Glutamatergic neuron (in vitro differentiated cells): ENCODE measurements around the gene ILK. TPM values are rescaled to one million over a fixed set of nuclear protein-coding genes. Genes with fewer than 3 reads are reported as not detected.

Source experiments
- DNase-seq: peaks from one replicate; pipeline ENCODE4 v3.0.0; 2022
- H3K27ac Mint-ChIP-seq: one replicate; pipeline ENCODE4 v1.8.0; 2020; ENCODE audit warnings: mild to moderate bottlenecking, mixed read lengths, inconsistent platforms; ENCODE audit not compliant: unreplicated experiment
- H3K27me3 Mint-ChIP-seq: one replicate; pipeline ENCODE4 v1.8.0; 2020; ENCODE audit warnings: mild to moderate bottlenecking, moderate library complexity, mixed read lengths, inconsistent platforms; ENCODE audit not compliant: unreplicated experiment
- H3K36me3 Mint-ChIP-seq: one replicate; pipeline ENCODE4 v1.8.0; 2020; ENCODE audit warnings: mild to moderate bottlenecking, mixed read lengths, inconsistent platforms; ENCODE audit not compliant: unreplicated experiment
- H3K4me1 Mint-ChIP-seq: one replicate; pipeline ENCODE4 v1.8.0; 2020; ENCODE audit warnings: mild to moderate bottlenecking, low read depth, mixed read lengths, inconsistent platforms; ENCODE audit not compliant: unreplicated experiment
- H3K4me3 Mint-ChIP-seq: one replicate; pipeline ENCODE4 v1.8.0; 2020; ENCODE audit warnings: mild to moderate bottlenecking, mixed read lengths, inconsistent platforms; ENCODE audit not compliant: unreplicated experiment
- H3K9me3 Mint-ChIP-seq: one replicate; pipeline ENCODE4 v1.8.0; 2020; ENCODE audit warnings: mild to moderate bottlenecking, moderate library complexity, mixed read lengths, inconsistent platforms; ENCODE audit not compliant: unreplicated experiment
- total RNA-seq: library from RNA; stranded (reverse); fragmentation: NEBNext Ultra II Directional; extraction: Animal tissue kit (Norgen Biotek cat#: 25700); gene quantifications from one replicate; pipeline ENCODE4 v1.2.1, GENCODE V29; 2021; ENCODE audit not compliant: unreplicated experiment
- TF ChIP-seq, protein P1 (sequence below): fragments of 200-600 bp; sonication (generic); IDR thresholded peaks from one replicate; pipeline ENCODE4 v1.5.0; 2021; ENCODE audit not compliant: partially characterized antibody, unreplicated experiment

ILK gene
- total RNA-seq, 1 donor from 2014 or later, result 168 TPM

- Mint-ChIP-seq H3K4me3 (no peak overlapping the region), H3K36me3 (peaks cover 21% of the 10 kb centered on the region), H3K9me3 (peaks cover 2% of the 10 kb centered on the region), H3K27ac (no peak overlapping the region), H3K4me1 (no peaks in the 10 kb centered on the region), H3K27me3 (peaks cover 7% of the 10 kb centered on the region)
- TF ChIP-seq, protein P1, sequence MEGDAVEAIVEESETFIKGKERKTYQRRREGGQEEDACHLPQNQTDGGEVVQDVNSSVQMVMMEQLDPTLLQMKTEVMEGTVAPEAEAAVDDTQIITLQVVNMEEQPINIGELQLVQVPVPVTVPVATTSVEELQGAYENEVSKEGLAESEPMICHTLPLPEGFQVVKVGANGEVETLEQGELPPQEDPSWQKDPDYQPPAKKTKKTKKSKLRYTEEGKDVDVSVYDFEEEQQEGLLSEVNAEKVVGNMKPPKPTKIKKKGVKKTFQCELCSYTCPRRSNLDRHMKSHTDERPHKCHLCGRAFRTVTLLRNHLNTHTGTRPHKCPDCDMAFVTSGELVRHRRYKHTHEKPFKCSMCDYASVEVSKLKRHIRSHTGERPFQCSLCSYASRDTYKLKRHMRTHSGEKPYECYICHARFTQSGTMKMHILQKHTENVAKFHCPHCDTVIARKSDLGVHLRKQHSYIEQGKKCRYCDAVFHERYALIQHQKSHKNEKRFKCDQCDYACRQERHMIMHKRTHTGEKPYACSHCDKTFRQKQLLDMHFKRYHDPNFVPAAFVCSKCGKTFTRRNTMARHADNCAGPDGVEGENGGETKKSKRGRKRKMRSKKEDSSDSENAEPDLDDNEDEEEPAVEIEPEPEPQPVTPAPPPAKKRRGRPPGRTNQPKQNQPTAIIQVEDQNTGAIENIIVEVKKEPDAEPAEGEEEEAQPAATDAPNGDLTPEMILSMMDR, result no peak
- no peak for DNase-seq
These were observed 21.7 kb downstream of the ILK start for GRCh38 chr11:6625156-6625831.

DNA sequence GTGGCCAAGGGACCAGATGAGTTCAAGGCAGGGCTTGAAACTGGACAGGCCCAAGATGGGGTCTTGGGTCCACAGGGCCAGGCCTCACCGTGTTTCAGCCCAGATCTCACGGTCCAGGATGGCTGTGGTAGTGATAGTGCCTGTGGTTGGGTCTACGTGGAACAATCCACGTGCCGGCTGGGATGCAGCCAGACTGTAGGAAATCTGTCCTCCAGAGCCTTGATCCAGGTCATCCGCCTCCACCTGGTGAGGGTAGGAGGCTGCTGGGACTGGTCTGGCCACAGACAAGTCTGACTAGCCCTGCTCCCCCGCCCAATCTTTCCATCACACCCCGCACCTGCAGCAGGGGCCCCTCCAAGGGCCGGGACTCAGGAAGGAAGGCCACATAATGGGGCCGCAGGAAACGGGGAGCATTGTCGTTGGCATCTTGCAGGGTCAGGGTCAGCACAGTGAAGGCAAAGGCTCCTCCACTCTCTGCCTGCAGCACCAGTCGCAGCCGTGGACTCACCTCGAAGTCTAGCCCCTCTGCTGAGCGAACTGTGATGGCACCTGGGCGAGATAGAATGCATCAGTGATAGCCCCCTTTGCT is 22.4 kb downstream of the ILK start:
- H3K27me3 Mint-ChIP-seq, result peaks cover 11% of the 10 kb centered on the region
- peaks cover 2% of the 10 kb centered on the region for H3K9me3 Mint-ChIP-seq
- no peak overlapping the region for H3K27ac Mint-ChIP-seq
- H3K36me3 Mint-ChIP-seq, result peaks cover 21% of the 10 kb centered on the region
- TF ChIP-seq, protein P1, result no peak
- no peaks in the 10 kb centered on the region for H3K4me1 Mint-ChIP-seq
- no peak overlapping the region for H3K4me3 Mint-ChIP-seq
- no peak for DNase-seq

GRCh38 chr11:6626971-6627761 is 23.6 kb downstream of the ILK start:
- no peak overlapping the region for H3K27ac Mint-ChIP-seq
- H3K27me3 Mint-ChIP-seq, result peaks cover 20% of the 10 kb centered on the region
- no peaks in the 10 kb centered on the region for H3K4me1 Mint-ChIP-seq
- DNase-seq, result no peak
- TF ChIP-seq, protein P1, result no peak
- H3K9me3 Mint-ChIP-seq, result peaks cover 4% of the 10 kb centered on the region
- H3K4me3 Mint-ChIP-seq, result no peak overlapping the region
- peaks cover 31% of the 10 kb centered on the region for H3K36me3 Mint-ChIP-seq

DNA sequence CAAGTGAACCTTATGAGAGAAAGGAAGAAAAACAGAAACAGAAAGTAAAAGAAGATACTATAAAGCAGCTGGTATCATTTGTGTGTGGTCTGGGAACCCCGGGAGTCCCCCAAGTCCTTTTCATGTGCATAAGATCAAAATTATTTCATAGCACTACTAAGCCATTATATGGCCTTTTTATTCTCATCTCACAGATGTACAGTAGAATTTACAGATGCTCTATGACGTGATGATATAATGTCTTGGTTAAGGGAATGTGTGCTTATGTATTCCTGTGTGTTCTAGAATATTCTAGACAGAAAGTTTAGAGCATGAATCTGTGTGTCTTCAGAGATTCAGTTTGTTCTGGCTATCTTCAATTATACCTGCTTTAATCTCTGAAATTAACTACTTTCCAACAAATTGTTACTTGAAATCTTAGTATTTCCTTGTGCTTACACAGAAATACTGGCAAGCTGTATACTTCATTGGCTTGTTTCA is 24.2 kb downstream of the ILK start:
- no peak overlapping the region for H3K4me3 Mint-ChIP-seq
- H3K27ac Mint-ChIP-seq, result no peak overlapping the region
- peaks cover 20% of the 10 kb centered on the region for H3K27me3 Mint-ChIP-seq
- H3K36me3 Mint-ChIP-seq, result peaks cover 32% of the 10 kb centered on the region
- TF ChIP-seq, protein P1, result no peak
- peaks cover 4% of the 10 kb centered on the region for H3K9me3 Mint-ChIP-seq
- H3K4me1 Mint-ChIP-seq, result no peaks in the 10 kb centered on the region
- DNase-seq, result no peak
